GM18867 (cell line): ENCODE results near the gene SERP2.

Experiments used
- ATAC-seq: cut with Tn5 transposase; IDR thresholded peaks from one replicate; pipeline ENCODE4 v1.9.1; 2021; ENCODE audit warnings: mild to moderate bottlenecking, moderate library complexity; ENCODE audit not compliant: unreplicated experiment

The SERP2 gene

GRCh38 chr13:44409595-44409994, 36.0 kb downstream of the SERP2 start:
- ATAC-seq: no peak

DNA sequence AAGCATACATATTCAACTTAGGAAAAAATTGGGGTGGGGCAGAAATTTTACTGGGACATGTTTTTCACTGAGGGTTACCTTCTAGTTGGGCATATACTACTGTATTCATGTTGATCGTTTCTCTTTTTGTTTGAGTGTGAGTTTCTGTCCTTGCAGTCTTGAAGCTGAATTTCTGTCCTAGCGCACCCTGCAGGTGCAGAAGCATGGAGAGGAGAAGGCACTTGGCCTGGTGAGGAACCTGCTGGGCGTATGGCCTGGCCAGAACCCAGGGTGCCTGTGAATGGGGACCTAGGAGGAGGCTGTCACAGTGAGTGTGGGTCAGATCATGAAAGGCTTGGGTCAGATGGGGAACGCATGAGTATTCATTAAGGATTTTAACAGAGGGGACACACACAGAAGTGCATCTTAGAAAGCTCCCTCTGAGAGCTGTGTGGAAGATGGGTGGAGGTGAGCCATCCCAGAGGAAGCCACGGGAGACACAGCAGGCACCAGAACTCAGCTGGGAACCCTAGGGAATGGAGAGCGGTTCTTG, 36.8 kb downstream of the SERP2 start:
- no peak for ATAC-seq

- ATAC-seq: no peak
These were observed 38.2 kb downstream of the SERP2 start for GRCh38 chr13:44411841-44412240.

- ATAC-seq: no peak
These were observed 38.8 kb downstream of the SERP2 start for GRCh38 chr13:44412346-44412935.

DNA sequence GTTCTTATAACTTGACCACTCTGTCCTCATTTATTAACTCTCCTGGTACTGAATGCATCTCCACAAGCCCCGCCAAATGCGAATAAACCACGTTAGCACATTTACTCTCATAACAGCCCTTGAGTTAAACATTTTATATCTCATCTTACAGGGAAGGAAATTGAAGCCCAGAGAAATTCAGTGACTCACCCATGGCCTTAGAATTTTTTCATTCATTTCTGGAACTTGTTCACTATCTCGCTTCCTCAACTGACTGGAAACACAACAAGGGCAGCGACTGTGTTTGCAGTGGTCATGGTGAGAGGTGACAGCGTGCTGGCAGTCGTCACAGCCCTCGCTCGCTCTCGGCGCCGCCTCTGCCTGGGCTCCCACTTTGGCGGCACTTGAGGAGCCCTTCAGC, 39.5 kb downstream of the SERP2 start:
- ATAC-seq: no peak

DNA sequence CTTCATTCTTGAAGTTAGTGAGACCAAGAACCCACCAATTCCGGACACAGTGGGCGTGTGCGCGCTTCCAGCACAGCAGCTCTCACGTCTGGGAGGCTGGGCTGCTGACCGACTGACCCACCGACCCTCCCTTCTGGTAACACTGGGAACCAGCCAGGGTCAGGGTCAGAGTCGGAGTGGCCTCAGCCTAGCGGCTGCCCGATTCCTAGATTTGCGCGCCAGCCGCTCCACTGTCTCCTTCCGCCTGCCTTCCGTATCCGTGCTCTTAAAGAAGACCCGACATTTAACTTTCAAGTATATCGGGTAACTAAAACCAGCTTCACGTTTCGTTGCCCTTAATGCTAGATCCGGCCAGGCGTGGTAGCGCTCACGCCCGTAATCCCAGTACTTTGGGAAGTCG, 41.1 kb downstream of the SERP2 start:
- ATAC-seq: no peak

DNA sequence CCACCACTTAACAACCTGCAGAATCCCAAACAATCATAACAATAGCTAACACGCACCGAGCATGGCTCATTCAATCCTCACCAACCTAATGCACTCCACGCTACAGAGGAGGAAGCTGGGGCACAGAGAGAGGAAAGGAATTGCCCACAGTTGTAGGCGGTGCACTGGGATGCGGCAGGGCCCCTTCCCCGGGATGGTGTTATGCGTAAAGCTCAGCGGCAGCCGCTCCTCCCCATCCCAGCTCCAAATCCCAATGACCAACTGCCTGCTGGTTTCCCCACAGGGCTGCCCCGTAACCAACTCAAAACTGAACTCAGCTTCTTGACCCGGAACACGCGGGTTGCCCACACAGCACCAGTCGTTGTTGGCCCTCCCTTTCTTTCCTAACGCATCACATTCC, 42.2 kb downstream of the SERP2 start:
- no peak for ATAC-seq

GRCh38 chr13:44416301-44416700, 42.7 kb downstream of the SERP2 start:
- ATAC-seq: no peak

DNA sequence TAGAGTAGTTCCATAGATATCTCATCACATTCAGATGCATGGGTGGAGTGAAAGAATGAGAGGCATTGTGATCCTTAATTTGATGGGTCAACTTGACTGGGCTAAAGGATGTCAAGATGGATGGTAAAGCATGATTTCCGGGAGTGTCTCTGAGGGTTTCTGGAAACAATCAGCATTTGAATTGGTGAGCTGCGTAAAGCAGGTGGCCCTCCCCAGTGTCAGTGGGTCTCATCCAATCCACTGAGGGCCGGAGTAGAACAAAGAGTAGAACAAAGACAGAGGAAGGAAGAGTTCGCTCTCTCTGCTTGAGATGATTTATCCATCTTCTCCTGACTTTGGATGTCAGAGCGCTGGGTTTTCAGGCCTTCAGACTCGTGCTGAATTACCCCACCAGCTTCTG, 43.1 kb downstream of the SERP2 start:
- no peak for ATAC-seq

GRCh38 chr13:44417446-44417845, 43.8 kb downstream of the SERP2 start:
- ATAC-seq: no peak

DNA sequence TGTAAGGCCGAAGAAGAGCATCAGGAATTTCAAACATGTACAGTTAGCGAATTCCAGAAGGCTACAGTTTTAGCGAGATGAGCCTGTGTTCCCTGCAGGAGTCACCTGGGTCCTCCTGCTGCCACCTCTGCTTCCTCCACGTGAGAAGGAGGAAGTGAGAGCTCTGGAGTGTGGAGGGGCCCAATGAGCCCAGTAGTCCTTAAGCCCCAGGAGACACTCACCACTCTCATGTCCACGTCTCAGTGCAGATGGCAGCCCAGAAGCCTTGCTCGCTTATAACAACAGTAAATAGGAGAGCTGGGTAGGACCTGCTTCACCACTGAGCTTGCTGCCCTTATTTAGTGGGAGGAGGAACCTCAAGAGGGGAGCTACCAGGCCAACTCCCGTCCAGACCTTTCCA, 44.3 kb downstream of the SERP2 start:
- ATAC-seq: no peak

GRCh38 chr13:44420376-44421220, 47.0 kb downstream of the SERP2 start:
- no peak for ATAC-seq

DNA sequence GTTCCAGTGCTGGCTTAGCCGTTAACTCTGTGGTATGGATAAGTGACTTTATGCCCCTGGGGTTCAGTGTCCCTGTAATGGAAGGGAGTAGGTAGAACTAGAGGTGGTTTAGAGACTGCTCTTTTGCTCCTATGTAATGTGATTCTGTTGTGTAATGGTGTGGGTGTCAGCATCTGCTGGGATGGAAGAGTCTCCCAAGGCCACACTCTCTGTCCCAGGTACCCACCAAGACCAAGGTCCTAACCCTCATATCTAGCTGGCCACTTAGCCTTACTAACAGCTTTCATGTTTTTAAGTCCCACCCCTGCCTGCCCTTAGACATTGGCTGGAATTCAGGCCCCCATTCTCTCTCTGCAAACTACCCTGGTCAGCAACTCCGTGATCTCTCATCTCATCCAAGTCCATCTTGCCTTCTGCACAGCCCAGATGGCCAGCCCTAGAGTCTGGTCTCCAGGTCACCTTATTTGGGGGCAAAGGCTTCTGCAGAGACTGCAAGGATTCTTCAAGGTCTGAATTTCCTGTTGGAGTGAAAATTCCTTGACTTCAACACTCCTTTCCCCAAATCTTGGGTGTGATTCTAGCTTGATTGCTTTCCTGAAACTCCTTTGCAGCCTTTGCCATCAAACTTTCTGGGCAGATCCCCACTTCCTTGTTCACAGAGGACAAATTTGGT, 48.4 kb downstream of the SERP2 start:
- ATAC-seq: no peak

GRCh38 chr13:44422755-44423643, 49.4 kb downstream of the SERP2 start:
- ATAC-seq: no peak

DNA sequence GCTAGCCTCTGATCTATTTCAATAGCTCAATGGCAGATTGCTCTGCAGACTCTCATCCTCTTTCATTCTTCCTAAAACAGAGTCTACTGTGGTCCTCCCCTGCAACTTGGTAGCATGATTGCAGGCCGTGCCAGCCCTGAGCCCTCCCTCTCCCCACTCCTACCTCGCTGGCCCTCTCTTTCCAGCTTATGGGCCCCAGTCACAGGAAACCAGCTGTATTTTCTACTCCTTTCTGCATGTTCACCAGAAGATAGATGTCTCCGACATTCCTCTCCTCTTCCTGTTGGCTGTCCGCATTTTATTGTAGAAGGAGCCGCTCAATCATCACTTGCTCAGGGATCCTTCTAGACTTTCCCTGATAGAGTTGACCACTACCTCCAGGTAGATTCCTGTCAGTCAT, 50.2 kb downstream of the SERP2 start:
- ATAC-seq: no peak

- ATAC-seq: no peak
These were observed 51.6 kb downstream of the SERP2 start for GRCh38 chr13:44425041-44425814.

DNA sequence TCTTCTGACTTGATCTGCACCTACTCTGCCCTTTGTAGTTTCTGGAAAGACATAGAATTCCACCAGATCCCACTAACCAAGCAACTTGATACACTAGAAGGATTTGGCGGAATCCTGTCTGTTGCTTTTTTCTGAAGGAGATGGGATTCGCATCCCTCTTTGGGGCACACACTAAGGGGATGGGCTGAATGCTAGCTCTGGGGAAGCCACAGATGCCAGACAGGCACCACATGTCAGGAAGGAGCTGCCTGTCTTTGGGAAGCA, 52.1 kb downstream of the SERP2 start:
- ATAC-seq: no peak

- no peak for ATAC-seq
These were observed 52.8 kb downstream of the SERP2 start for GRCh38 chr13:44426461-44426860.

DNA sequence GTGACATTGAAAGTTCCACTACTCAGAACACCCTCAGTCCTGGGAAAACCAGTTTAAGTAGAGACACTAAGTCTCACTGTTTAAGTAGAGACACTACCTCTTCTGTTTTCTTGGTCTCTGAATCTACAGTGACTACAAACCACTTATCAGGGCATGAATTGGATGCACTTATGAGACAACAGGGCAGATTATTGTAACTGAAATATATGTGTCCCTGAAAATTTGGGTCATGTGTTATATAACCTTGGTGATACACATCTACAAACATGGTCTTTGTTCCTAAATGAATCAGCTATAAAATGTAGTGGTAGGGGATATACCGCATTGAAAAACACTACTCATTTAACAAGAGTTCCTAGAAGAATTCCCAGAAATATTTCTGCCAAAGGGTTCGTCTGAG, 55.7 kb downstream of the SERP2 start:
- ATAC-seq: no peak

GRCh38 chr13:44431150-44431549, 57.5 kb downstream of the SERP2 start:
- ATAC-seq: no peak
